ENCODE results near the gene IQCN.

The IQCN gene, protein sequence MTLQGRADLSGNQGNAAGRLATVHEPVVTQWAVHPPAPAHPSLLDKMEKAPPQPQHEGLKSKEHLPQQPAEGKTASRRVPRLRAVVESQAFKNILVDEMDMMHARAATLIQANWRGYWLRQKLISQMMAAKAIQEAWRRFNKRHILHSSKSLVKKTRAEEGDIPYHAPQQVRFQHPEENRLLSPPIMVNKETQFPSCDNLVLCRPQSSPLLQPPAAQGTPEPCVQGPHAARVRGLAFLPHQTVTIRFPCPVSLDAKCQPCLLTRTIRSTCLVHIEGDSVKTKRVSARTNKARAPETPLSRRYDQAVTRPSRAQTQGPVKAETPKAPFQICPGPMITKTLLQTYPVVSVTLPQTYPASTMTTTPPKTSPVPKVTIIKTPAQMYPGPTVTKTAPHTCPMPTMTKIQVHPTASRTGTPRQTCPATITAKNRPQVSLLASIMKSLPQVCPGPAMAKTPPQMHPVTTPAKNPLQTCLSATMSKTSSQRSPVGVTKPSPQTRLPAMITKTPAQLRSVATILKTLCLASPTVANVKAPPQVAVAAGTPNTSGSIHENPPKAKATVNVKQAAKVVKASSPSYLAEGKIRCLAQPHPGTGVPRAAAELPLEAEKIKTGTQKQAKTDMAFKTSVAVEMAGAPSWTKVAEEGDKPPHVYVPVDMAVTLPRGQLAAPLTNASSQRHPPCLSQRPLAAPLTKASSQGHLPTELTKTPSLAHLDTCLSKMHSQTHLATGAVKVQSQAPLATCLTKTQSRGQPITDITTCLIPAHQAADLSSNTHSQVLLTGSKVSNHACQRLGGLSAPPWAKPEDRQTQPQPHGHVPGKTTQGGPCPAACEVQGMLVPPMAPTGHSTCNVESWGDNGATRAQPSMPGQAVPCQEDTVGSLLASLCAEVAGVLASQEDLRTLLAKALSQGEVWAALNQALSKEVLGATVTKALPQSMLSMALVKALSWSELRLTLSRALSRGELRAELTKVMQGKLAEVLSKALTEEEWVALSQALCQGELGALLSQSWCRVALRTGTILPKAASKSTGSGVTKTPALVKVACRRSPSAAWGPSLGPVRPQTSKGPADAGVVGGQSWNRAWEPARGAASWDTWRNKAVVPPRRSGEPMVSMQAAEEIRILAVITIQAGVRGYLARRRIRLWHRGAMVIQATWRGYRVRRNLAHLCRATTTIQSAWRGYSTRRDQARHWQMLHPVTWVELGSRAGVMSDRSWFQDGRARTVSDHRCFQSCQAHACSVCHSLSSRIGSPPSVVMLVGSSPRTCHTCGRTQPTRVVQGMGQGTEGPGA (N-terminal part only)

DNA sequence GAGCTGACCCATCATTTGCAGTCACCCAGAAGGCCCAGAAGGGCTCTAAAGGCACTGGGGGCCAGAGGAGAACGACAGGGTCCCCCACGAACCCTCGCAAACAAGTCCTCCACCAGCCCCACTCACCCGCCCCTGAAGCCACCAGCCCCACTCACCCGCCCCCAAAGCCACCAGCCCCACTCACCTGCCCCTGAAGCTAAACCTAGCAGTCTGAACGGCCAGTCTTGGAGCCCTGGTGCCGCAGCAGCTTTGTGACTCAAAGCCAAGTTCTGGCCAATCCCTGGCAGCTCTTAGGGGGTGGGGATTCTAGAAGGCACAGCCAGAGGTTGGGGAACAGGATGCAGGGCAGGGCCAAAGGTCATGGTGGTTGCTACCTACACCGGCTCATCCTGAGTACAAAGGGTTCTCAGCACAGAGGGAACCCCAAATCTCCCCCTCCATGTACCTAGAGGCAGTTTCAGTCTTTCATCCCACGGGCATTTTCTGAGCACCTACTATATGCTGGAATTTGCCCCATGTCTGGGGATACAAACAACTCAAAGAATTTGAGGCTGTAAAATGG is at the start of gene IQCN:
Gene IQCN, minus strand, starts transcription at position 234 of the 562 bp plus-strand sequence. CDS start 4,974 bp downstream, outside the sequence.
- DNase-seq: no peak

DNA sequence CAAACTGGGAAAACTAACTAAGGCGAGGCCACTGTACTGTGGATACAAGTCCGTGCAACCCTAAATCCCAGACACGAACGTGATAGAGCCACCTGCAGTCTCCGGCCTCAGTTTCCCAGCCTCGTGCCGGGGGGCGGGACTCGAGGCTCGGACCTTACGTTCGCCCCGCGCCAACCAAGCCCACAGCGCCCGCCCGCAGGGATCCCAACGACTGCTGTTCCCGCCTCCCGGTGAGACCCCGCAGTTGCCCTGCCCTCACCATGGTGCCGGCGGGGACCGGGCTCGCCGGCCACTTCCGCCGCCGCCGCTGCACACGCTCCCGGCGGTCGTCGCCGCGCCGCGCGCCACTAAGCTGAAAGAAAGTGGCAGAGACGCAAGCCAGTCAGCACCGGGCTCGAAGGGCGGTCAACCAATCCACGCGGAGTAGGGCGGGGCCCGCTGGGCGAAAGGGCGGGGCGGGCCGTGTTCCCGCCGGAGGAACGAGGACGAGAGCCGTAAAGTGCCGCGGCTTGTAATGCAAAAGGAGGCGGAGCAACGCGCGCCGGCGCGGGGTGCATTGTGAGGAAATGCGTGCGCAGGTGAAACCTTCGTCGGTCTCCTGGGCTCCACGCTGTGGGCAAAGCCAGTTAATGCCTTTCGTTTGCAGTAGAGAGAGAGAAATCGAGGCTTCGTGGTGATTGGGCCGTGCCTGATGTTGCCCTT is 48.7 kb upstream of the IQCN start, which contains the start of gene LSM4:
Gene LSM4, minus strand, starts transcription at position 318 of the 702 bp plus-strand sequence. Its CDS starts 56 bp downstream, at position 262.
- DNase-seq: peak; percentile 96

DNA sequence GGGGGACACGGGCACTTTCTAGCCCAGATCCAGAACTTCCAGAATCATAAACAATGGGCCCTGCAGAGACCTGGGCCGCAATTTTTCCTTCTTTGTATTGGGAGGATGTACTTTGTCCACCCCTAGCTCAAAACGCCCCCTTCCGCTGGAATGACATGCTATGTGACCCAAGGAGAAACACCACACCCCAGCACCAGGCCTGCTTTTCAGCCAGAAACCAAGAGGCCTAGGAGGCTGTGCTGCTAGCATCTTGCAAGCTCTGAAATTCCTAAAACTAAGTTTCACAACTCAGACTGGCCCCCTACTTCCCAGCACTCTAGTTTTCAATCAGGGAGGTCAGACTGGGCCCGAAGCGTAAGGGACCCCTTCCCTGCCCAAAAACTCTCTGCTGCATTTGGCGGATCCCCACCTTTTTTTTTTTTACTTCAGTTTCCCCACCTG is 48.1 kb upstream of the IQCN start:
- DNase-seq: peak; percentile 14

DNA sequence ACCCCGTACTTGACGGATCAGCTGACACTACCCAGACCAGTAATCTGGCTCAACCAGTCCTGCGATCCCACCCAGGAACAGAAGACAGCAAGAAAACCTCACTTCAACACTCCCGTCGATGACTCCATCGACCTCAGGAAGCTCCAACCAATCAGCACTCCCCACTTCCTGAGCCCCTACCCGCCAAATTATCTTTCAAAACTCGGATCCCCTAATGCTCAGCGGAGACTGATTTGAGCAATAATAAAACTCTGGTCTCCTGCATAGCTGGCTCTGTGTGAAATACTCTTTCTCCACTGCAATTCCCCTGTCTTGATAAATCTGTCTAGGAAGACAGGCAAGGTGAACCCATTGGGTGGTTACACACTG is 47.5 kb upstream of the IQCN start:
- DNase-seq: peak; percentile 70

DNA sequence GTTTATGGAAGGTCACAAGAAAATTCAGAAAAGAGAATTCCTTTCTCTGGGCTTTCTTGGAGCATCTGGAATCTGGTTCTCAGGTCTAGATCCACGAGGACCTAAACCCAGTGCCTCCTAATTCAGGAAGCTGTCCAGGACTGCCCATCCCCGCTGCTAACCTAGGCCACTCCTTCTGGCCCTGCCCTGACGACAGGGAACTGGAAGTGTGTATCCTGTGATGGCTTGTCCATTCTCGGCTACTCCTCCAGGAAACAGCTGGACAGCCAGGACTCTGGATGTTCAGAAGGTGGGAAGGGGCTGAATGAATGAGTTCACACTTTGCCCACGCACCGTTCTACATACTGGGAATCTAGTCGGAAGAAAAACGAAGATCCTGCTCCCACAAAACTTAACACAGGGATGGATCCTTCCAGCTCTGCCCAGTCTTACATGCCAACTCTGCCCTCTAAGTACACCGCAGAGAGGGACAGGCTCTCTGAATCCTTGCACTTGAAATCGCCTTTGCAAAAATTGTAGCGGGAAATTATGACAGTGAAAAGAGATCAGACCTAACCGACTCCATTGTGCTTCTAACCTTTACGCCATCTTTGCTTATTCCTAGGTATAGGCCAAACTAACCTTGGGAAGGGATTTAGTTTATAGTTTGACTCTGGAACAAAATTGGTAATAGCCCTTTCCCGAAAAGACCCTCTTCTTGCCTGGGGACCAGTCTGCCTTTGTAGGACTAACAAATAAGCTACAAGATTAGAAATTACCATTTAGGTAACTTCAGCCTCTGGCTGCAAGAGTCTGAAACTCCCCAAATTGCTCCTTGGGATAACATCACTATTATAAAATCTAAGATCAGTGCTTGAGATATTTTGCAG is 46.8 kb upstream of the IQCN start:
- DNase-seq: no peak

DNA sequence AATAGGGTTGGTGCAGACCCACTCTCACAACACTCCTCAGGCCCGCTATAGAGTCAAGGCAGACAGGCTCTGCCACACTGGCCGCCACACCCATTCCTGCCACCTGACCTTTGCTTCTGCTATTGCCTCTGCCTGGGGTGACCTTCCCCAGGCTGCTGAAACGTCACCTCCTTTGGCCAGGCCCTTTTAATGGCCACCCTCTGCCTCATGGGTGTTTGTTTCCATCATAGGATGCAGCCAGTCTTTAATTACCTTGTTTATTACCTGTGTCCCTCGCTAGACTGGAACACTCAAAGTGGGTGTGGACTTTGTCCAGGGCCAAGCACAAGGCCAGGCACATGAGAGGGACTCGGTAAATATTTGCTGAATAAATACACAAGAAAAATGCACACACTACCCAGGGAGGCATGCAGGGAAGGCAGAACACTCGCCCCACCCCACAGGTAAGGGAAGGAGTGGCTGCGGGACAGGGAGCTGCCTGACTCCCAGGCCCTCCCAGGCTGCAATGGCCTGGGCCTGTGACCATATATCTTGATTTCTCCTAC is 45.4 kb upstream of the IQCN start:
- no peak for DNase-seq

DNA sequence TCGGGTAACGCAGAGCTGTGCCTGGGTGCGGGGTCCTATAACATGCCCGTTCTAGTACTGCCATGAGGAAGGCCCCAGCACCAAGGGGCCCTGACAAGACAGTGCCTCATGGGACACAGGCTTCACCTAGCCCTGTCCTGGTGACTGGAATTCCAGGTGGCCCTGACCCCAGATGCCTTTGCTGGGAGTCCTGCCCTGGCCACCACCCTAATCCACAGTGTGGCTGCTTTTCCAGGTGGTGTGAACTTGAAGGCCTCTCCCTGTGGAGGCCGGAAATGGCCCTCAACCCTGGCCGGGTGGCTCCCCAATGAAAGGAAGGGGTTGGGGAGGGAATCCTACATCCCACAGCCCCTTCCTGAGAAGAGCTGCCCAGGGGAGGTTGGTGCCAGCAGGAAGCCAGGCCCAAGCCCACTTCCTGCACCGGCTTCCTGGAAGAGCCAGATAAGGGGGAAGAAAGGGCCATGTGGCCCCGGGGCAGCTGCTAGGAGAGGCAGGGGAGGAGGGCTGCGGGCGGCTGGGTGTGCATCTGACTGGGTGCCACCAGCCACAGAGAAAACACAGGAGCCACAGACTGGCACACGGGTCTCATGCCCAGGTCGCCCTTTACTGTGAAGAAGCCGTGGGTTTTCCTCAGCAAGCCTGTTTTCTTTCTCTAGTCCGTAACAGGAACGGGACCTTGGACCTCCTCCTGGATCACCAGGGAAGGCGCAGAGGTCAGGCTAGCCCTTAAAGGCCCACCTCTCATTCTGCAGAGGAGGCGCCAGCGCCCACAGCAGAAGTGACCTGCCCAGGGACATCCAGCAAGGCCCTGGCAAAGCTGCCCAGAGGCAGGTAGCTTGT is 43.9 kb upstream of the IQCN start:
- peak; percentile 95 for DNase-seq

DNA sequence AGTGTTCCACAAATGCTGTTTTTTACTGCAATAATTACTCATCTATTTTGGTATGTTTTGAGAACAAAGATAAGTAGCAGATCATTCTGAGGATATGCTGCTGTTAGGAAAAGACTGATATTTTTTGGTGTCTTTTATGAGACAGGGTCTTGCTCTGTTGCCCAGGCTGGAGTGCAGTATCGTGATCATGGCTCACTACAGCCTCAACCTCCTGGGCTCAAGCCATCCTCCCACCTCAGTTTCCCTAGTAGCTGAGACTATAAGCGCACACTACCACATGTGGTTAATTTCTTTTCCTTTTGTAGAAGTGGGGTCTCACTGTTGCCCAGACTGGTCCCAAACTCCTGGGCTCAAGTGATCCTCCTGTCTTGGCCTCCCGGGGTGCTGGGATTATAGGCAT is 39.1 kb upstream of the IQCN start:
- no peak for DNase-seq

DNA sequence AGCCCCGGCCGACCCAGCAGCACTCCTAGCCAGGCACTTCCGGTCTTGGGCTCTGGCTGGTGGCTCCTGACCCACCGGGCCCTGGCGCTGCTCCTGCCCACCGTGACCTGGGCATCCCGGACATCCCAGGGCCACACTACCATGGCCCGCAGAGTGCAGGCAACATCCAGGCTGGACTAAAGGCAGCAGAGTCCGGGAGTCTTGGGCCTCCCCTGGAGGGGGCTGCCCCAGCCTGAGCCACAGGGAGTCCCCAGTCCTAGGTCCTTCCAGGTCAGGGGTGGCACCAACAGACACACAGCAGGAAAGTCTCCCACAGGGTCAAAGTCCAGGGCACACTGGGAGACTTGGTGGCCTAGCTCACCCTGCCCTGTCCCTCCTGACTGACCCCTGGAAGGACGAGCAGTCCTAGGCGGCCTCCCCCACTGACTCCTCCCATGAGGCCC is 37.9 kb upstream of the IQCN start:
- DNase-seq: no peak

DNA sequence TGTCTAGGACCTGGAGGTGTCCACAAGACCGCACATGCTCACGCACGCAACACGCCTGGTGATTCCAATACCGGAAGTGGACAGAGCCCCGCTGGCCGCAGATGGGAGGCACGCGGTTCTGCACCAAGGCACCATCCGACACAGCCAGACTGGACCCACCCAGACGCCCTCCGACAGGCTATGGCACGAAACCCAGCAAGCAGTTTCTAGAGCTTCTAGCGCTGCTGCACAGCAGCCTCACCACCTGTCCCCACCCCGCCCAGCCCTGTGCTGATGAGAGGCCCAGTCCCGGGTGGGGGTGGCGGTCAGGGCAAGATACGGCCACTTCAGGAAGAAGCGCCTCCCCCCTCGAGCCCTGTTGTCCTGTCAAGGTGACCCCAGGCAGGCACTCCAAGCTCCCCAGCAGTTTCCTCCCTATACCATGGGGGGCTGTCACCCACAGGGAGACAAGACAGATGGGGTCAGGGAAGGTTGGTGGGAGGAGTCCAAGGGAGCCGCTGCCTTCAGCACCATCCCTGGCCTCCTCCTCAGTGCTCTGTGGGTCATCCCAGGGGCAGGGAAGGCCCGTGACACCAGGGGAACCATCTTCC is 37.3 kb upstream of the IQCN start:
- no peak for DNase-seq

DNA sequence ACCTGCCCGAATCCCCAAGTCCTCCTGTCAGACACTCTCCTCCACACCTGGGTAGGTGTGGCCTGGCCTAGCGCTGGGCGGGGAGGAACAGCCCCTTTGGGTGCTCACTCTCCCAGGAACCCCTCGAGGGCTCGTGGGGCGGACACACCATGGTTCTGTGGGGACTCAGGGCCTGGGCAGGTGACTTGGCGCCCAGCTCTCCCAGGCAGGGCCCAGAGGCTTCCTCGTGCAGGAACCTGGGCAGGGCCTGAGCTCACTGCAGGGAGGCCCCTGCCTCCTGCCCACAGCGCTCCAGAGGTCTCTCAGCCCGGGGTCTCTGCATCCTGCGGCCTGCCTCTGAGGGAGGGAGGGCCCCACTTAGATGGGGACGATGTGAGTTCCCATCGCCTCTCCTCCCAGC is 36.7 kb upstream of the IQCN start:
- DNase-seq: no peak

DNA sequence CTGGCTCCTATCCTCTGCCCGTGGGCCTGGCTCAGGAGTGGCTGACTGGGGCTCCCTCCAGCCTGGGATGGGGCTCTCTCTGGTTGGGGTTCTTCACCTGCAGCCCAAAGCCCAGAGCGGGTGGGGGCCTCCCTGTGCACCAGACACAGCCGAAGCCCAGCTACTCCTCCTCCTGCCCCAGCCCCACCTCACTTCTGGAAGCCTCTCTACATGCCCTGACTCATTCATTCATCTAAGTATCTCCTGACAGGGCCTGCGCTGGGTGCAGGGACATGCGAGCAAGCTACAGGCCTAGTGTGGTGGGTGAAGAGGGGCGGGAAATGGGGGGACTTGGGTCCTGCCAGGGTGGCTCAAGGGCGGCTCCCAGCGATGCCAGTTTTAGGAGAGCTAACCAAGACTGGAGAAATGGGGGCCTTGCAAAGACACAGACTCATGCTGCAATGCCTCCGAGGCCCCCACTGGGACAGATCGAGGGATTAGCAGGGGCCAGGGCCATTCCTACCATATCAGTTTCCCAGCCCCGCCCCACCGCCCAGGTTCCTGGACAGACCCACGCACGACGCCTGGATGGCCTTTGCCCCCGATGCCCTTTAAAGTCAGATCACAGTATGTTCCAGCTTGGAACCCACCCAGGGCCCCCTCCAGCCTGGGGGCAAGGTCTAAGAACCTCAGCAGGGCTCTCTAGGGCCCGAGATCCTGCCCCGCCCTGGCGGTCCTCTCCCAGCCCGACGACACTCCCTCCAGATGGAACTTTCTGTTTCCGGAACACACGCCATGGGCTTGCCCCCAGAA is 36.1 kb upstream of the IQCN start:
- no peak for DNase-seq

DNA sequence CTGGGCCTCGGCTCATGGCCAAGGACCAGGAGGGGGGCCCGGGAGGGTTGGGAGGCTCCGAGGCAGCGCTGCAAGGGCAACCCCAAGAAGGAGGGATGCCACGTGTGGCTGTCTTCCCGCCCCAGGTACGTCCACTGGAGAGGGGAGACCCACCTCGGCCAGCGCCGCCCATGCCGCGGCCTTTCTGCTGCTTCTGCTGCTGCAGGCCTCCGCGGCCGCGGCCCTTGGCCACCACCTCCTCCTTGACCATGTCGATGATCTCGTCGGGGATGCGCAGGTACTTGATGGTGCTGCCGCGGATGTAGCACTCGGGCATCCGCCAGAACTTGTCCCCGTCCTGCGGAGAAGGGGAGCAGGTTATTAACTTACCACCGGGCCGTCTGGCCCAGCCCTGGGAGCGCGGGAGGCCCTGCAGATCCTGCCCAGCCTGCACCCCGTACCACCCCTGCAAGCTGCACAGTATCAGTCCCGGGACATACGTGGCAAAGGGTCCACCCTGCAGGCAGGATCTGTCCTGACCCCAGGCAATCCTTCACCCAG is 35.3 kb upstream of the IQCN start:
- no peak for DNase-seq

DNA sequence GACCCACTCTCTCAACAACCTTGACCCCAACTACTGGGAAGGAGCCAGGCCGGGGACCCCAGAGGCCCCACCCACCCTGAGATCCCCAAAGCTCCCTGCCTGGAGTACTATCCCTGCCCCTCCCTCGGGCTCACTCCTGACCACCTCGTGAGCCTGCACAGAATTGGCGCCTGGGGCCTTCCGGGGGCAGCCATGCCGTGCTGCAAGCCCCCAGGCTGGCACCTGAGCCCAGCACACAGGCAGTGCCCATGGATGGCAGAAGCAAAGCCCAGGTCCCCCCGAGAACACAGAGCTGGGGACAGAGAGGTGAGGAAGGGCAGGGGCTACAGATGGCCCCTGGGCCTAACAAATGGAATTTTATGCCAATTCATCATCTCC is 34.7 kb upstream of the IQCN start:
- no peak for DNase-seq

DNA sequence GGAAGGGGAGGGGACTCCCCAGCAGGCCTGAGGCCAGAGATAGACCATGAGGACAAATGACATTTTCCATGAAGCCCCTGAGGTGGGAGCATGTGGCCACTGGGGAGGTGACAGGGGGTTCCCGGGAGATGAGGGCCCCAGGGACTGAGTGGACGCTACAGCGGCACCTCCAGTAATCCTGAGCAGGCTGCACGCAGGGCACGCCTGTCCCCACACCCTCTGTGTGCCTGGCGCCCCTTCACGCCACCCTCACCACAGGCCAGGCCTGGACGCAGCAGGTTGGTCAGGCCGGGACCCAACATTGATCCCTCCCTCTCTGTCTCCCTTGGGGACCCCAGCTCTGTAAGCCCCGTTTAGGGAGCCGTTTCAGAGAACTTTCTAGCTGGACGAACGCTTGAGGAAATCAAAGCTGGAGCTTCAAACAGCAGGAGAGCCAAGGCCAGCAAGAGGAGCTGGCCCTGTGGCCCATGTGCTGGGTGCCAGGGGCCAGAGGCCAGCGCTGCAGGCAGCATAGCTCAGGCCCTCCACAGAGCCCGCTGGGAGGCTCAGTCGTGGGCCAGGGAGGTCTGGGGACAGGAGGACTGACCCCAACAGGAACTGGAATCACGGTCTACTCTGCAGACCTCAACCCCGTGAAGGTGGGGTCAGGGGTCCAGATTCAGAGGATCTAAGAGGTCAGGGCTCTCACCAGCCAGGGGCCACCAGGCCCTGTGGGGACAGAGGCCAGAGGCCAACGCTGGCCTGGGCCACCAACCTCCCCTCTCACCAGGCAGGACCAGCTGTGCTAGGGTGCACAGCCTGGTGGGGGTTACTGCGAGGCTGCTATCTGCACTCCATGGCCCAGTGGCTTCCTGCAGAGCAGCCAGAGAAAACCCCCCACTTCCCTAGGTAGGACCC is 34.0 kb upstream of the IQCN start:
- DNase-seq: no peak

DNA sequence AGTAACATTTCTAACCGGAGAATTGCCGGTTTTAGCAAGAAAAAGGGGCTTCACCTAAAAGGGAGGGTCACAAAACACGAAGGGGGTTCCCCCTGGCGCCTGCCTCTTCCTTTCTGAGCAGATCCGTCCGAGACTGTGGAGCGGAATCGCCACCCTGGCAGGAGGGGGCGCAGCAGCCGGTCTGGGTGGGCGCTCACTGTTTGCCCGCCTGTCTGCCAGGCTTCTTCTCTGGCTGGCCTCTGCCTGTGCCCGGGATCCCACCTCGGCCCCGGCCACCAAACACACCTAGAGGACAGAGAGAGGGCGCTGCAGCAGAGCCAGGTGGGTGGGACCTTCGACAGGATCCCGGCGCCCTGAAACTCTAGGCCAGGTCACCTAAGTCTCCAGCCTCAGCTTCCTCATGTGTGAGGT is 33.0 kb upstream of the IQCN start:
- DNase-seq: no peak

DNA sequence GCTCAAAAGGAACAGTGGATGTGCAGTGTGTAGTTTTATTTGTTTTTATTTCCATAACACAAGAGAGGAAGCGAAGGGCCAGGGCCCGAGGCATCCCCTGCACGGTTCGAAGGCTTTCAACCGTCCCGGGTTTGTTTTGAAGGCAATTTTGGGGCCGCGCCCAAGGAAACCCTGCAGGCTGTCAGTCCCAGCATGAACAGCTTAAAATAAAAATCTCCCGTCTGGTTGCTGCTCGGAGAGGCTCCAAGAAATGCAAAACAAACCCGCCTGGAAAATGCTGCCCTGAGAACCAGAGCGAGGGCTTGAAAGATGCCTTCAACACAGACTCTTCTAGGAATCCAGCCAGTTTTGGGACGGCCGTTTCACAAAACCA is 32.6 kb upstream of the IQCN start:
- no peak for DNase-seq

All from GF-D8 (cell line).